ENCODE results near the gene JAKMIP1. TPM values are rescaled to one million over a fixed set of nuclear protein-coding genes. Genes with fewer than 3 reads are reported as not detected.

The JAKMIP1 gene
- total RNA-seq, 1 experiment from 2014 or later: 0.28 TPM

DNA sequence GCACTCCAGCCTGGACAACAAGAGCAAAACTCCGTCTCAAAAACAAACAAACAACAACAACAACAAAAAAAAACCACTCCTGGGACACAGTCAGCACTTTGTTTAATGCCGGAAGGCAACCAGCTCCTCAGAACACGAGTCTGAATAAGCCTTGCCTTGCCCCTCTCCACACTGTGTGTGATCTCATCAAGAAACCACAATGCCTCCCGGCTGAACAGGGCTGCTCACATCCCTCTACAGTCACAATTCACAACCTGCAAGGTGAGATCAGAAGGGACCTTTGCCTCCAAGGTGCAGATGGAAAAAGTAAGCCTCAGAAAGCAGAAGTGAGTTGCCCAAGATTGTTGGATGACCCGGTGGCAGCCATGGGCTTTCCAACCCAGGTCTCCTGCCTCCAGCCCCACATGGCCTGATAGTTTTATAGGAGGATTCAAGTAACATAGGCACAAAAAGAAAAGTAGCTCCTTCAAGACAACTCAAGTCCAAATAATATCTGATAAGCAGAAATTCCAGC is 80.8 kb downstream of the JAKMIP1 start:
- DNase-seq (ENCODE audit: low spot score): no peak

GRCh38 chr4:6118201-6118600 is 82.1 kb downstream of the JAKMIP1 start:
- DNase-seq (ENCODE audit: low spot score): no peak

- DNase-seq (ENCODE audit: low spot score): no peak
Measured at GRCh38 chr4:6116696-6117285, 83.6 kb downstream of the JAKMIP1 start.

GRCh38 chr4:6115746-6116586 is 84.4 kb downstream of the JAKMIP1 start:
- no peak for DNase-seq (ENCODE audit: low spot score)

- no peak for DNase-seq (ENCODE audit: low spot score)
Measured at GRCh38 chr4:6115342-6115741, 85.0 kb downstream of the JAKMIP1 start.

DNA sequence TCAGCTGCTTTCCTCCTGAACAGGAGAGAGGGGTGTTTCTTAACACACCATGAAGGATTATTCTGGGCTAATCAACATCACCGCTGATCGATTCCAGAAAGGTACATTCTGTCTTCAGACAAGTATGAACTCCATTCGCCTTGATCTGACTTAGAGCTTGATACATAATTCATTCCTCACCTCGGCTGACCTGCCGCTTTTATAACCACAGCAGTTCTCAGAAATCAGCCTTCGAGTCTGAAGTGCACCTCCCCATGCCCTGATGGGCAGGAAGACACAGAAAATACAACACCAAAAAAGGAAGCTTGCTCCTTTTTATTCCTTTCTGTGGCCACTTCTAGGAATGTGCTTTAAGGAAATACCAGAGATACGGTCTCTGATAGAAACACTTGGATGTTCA is 85.7 kb downstream of the JAKMIP1 start:
- DNase-seq (ENCODE audit: low spot score): peak; percentile 14

GRCh38 chr4:6114181-6114580 is 86.2 kb downstream of the JAKMIP1 start:
- DNase-seq (ENCODE audit: low spot score): no peak

GRCh38 chr4:6113641-6114040 is 86.7 kb downstream of the JAKMIP1 start:
- DNase-seq (ENCODE audit: low spot score): no peak

GRCh38 chr4:6112606-6113290 is 87.6 kb downstream of the JAKMIP1 start:
- no peak for DNase-seq (ENCODE audit: low spot score)

DNA sequence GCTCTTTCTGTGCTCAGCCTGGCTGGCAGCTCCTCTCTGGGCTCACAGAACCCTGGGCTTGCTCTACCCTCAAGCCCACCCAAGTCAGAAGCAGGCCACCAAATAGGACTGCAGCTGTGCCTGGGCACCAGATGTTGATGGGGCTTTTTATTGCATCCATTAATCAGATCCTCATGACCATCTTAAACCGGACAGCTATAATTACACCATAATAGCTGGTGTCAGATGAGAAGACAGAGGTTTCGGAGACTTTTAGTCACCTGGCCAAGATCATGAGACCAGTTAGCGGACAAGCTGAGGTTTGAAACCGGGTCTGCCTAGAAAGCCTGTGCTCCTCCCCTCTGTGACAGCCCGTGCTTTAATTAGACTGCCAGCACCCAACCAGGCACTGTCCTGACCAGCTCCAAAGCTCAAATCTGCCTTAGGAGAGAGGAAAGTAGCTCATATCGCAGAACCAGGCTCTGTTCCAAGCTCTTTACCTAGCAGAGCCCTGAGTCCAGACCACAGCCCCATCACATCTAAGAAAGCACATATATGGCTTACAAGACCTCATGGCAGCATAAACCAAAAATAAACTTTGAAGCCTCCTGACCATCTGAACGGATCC is 88.9 kb downstream of the JAKMIP1 start:
- no peak for DNase-seq (ENCODE audit: low spot score)

DNA sequence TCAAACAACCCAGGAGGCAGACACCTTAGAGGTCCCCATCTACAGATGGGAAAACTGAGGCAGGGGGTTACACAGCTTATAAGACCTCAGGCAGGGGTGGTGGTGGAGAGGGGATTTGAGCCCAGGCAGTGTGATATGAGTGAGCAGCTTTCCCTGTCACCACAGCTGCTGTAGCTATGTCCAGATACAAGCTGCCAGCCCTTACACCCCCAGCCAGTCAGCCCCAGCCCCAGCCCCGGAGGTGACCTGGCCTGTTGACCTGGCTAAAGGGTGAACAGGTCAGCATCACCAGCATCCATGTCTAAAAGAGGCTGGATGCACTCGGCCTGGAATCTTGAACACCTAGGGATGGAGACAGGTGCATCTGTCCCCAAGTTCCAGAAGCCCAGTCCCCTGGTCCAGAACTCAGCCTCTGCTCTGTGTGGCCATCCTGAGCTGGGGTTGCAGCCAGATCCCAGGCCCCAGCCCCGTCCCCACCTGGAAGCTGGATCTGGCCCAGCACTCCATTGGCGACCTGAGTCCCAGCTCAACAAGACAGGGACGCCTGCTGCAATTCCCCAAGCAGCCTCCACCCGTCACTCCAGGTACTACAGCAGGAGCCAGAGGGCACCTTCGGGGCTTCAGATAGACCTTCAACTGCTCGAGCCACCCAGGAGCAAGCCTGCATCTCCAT is 89.5 kb downstream of the JAKMIP1 start:
- no peak for DNase-seq (ENCODE audit: low spot score)

DNA sequence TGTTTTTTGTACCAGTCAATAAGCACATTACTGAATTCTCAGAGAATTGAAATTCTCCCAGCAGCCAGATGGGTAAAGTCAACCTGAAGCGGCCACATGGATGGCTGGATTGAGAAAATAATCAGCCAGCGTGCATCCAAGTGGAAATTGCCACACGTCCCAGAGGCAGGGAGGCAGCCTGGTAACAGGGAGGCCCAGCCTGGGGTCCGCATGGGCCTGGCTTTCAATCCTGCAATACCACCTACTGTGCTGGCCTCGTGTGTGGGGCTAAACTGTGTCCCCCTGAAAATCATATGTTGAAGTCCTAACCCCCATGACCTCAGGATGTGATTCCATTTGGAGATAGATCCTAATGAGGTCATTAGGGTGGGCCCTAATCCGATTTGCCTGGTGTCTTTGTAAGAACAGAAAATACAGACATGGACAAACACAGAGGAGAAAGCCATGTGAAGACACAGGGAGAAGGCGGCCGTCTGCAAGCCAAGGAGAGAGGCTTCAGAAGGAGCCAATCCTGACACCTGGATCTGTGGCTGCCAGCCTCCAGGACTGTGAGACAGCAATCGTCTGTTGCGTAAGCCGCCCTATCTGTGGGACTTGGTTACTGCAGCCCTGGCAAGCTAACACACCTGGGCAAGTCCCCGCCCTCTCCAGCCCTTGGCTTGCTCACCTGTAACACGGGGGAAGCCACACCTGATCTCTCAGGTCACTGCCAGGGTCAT is 90.3 kb downstream of the JAKMIP1 start:
- DNase-seq (ENCODE audit: low spot score): no peak

GRCh38 chr4:6107886-6108285 is 92.5 kb downstream of the JAKMIP1 start:
- no peak for DNase-seq (ENCODE audit: low spot score)

DNA sequence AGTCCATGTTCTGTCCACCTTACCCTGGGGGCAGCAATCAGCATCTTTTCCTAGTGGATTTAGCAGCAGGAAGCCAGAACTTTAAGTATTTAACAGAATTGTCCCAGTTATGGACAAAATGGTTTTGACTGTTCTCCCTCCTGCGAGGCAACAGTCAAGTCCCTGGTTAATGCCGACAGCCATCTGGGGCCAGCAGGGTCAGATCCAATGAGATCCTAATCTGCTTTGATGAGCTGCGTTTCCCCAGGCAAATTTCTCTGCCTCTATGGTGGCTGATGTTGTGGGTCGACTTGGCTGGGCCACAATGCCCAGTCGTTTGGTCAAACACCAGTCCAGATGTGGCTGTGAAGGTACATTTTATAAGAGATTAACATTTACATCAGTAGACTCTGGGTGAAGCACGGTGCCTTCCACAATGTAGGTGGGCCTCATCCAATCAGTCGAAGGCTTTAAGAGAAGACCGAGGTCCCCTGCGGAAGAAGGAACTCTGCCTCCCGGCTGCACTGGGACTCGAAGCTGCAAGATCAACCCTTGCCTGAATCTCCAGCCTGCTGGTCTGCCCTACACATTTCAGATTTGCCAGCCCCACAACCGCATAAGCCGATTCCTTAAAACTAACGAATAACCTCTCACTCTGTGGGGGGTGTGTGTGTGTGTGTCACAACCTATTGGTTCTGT is 93.1 kb downstream of the JAKMIP1 start:
- no peak for DNase-seq (ENCODE audit: low spot score)

DNA sequence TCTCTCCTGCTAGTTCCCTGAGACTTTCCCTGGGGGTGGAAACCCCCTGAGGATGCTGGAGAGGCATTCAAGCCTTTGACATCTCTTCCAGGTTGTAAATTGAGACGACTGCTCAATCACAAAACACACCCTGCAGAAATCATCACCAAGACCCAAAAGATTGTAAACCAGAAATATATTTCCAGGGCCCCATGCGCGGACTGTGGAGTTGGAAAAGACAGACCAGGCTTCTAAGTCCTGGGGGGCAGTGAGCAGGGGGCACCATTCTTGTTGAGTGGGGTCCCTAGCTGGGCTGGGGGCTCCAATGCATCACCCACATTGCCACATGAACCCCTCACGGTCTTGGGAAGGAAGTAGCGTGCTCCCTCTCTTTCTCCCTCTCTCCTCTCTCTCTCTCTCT is 94.2 kb downstream of the JAKMIP1 start:
- no peak for DNase-seq (ENCODE audit: low spot score)

DNA sequence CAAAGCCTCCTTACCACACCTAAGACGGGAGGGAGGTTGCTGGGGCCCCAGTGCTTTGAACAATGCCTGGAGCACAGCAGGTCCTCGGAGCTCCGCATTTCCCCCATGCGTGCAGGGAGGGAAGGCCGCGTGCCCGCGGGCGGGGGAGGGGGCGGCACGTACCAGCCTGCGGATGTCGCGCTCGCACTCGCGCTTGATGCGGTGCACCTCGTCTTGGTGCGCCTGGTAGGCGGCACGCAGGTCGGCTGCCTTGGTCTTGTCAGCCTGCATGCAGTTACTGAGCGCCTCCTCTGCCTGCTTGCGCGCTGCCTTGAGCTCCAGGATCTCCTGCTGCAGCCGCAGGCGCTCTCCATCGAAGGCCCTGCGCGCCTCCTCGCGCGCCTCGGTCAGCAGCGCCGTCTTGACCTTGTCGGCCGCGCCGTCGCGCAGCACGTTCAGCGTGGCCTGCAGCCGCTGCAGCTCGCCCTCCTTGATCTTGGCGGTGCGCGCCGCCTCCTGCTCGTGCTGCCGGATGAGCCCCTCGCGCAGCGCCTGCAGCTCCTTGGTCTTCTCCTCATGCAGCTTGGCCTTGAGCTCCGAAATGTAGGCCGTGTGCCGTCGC is 94.9 kb downstream of the JAKMIP1 start:
- no peak for DNase-seq (ENCODE audit: low spot score)

- no peak for DNase-seq (ENCODE audit: low spot score)
Measured at GRCh38 chr4:6104541-6105130, 95.7 kb downstream of the JAKMIP1 start.

DNA sequence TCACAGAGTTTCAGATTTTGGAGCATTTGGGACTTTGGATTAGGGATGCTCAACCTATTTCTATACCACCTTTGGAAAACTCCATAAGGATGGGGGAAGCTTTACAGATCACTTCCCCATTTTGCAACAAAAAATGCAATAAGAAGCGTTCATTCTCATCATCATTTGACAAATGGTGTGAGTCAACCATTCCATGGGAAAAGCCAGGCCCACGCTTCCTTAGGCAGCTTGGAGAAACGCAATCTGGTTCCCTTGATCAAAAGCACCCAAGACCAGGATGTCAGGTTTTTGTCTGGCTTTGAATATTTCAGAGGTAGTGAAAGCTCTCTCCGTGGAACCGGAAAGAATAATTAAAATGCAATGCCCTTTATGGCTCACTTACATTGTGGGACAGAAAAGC is 102.8 kb downstream of the JAKMIP1 start:
- DNase-seq (ENCODE audit: low spot score): no peak

- DNase-seq (ENCODE audit: low spot score): no peak
Measured at GRCh38 chr4:6095897-6096296, 104.5 kb downstream of the JAKMIP1 start.

Measured in A172 (cell line).